Mucosa of rectum (tissue), 2 donors: Measurements from ENCODE around the gene BICC1.

Source experiments
- H3K27ac ChIP-seq, 2 donors: one replicate each; pipeline ENCODE4 v1.7.0; 2013; ENCODE audit warnings: inconsistent platforms in 2 of 2, low read depth in 2 of 2, low read length in 2 of 2
- H3K27me3 ChIP-seq, 2 donors: one replicate each; pipeline ENCODE4 v1.7.0; 2013; ENCODE audit warnings: low read length in 2 of 2; ENCODE audit not compliant: control insufficient read depth in 2 of 2, insufficient read depth in 2 of 2
- H3K36me3 ChIP-seq, 2 donors: one replicate each; pipeline ENCODE4 v1.7.0; 2013; ENCODE audit warnings: low read length in 2 of 2; ENCODE audit not compliant: control insufficient read depth in 2 of 2, insufficient read depth in 2 of 2
- H3K4me1 ChIP-seq, 2 donors: one replicate each; pipeline ENCODE4 v1.7.0; 2013; ENCODE audit warnings: low read length in 2 of 2, mild to moderate bottlenecking in 1 of 2; ENCODE audit not compliant: control insufficient read depth in 2 of 2, insufficient read depth in 2 of 2
- H3K4me3 ChIP-seq, 2 donors: one replicate each; pipeline ENCODE4 v1.7.0; 2013; ENCODE audit warnings: low read length in 2 of 2
- H3K9ac ChIP-seq, 2 donors: one replicate each; pipeline ENCODE4 v1.7.0; 2013; ENCODE audit warnings: low read length in 2 of 2, low read depth in 1 of 2, mild to moderate bottlenecking in 1 of 2
- H3K9me3 ChIP-seq, 2 donors: one replicate each; pipeline ENCODE4 v1.7.0; 2013; ENCODE audit warnings: low read length in 2 of 2; ENCODE audit not compliant: control insufficient read depth in 2 of 2
- donor health status: healthy.
- donor health status: Normal muscosa, but diverticular disease.

Gene BICC1

DNA sequence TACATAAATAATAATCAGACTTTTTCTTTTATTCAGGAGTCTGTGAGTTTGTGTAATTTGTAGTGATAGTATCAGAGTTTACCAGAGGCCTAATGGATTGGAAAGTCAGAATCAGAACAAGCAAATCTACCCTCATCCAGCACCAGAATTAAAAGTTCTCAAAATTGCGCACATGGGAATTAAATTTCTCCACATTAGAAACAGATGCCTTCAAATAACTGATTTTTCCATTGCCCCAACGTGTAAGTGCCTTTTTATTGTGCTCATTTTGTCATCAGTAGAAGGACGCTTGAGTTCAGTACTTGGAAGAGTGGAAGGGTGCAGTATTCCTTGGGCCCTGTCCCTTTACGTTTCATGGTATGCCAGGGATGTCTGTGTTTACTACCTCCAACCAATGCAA lies 32.8 kb downstream of the BICC1 start:
- H3K9ac ChIP-seq = no peak overlapping the region
- no peak overlapping the region for H3K27ac ChIP-seq
- no peaks in the 10 kb centered on the region for H3K4me1 ChIP-seq

DNA sequence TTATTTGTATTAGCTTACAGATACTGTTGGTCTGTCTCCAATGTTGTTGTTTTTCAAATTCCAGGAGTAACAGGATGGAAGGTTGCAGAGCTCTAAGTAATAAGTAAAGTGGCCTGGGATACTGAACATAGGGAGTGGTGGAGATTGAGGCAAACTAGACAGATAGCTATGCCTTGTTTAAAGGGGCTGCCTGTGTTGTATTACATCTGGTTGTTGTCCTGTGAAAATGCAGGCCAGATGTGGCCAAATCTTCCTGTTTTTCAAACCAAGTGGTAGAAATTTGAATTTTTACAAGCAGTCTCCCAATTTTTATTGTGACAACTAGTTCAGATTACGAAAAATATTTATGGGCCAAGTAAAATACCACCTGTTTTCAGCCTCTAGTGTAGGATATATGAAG lies 33.5 kb downstream of the BICC1 start:
- Histone ChIP-seq H3K4me3 (no peak overlapping the region), H3K4me1 (no peaks in the 10 kb centered on the region), H3K9me3 (no peaks in the 10 kb centered on the region), H3K27me3 (no peaks in the 10 kb centered on the region), H3K27ac (no peak overlapping the region), H3K36me3 (no peaks in the 10 kb centered on the region), H3K9ac (no peak overlapping the region)

More for the DNA sequence above, 32.8 kb downstream of the BICC1 start:
- Histone ChIP-seq H3K27me3 (no peaks in the 10 kb centered on the region), H3K9me3 (no peaks in the 10 kb centered on the region), H3K36me3 (no peaks in the 10 kb centered on the region), H3K4me3 (no peak overlapping the region)

DNA sequence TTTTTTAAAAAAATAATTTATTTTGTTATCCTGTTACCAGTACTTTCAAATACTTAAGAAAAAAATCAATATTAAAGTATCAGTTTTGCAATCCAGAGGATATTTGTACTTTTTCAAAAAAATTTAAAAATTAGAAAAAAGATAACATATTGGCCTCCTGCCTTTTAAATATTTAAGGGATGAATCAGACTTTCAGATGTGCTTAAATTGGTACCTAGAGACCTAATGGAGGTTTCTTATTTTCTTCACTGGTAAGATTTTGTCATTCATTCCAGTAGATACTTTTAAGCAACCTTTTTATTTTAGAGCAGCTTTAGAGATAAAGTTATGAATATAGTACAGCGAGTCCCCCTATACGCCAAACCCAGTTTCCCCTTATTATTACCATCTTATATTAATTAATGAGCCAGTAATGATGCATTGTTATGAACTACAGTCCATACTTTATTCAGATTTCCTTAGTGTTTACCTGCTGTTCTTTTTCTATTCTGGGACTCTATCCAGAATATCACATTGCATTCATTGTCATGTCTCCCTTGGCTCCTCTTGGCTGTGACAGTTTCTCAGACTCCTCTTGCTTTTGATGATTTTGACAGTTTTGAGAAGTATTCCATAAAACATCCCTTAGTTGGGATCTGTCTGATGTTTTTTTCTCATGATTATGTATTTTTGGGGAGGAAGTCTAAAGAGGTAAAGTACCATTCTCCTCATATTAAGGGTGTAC lies 34.2 kb downstream of the BICC1 start:
- no peaks in the 10 kb centered on the region for H3K4me1 ChIP-seq
- no peak overlapping the region for H3K9ac ChIP-seq
- H3K9me3 ChIP-seq = no peaks in the 10 kb centered on the region
- no peaks in the 10 kb centered on the region for H3K27me3 ChIP-seq
- no peak overlapping the region for H3K4me3 ChIP-seq
- H3K36me3 ChIP-seq = no peaks in the 10 kb centered on the region
- no peak overlapping the region for H3K27ac ChIP-seq

DNA sequence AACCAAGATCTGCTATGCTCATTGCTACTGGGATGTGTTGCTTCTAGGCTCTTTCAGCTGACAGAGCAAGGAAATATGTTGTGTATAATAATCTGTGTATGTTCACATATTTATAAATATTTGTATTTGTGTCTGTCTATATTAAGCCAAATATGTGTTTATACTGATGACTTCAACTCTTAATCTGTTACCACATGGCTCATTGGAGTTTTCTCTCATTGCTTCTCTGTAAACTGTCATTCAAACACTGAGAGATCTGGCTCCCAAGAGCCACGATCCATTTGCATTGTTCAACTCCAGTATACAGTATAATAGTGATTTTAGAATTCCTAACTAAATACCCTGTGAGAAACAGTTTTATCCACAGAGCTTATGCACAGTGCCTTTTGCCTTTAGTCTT lies 35.3 kb downstream of the BICC1 start:
- Histone ChIP-seq H3K36me3 (no peaks in the 10 kb centered on the region), H3K4me1 (no peaks in the 10 kb centered on the region), H3K9me3 (no peaks in the 10 kb centered on the region), H3K9ac (no peak overlapping the region), H3K27me3 (no peaks in the 10 kb centered on the region), H3K27ac (no peak overlapping the region), H3K4me3 (no peak overlapping the region)

DNA sequence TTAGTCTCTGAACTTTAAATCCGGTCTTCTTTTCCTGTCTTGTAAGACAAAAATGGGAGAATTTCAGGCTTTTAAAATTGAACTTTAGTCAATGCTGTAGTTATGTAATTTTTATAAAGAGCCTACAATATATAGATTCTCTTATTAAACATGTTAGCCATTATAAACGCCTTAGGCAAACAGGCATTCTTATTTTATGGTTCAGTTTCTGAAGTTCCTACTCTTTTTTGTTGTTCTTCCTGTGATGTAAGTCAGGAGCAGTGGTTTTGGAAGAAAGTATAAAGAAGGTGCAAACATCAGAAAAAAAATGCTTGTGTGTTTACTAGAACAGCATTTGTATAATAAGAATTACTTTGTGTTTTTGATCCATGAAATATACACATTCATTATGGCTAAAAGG lies 41.6 kb downstream of the BICC1 start:
- peaks cover 0 to 7% of the 10 kb centered on the region in 2 donors for H3K9me3 ChIP-seq
- no peaks in the 10 kb centered on the region for H3K4me1 ChIP-seq
- no peak overlapping the region for H3K27ac ChIP-seq
- no peaks in the 10 kb centered on the region for H3K36me3 ChIP-seq
- H3K9ac ChIP-seq = no peak overlapping the region
- no peaks in the 10 kb centered on the region for H3K27me3 ChIP-seq
- no peak overlapping the region for H3K4me3 ChIP-seq

DNA sequence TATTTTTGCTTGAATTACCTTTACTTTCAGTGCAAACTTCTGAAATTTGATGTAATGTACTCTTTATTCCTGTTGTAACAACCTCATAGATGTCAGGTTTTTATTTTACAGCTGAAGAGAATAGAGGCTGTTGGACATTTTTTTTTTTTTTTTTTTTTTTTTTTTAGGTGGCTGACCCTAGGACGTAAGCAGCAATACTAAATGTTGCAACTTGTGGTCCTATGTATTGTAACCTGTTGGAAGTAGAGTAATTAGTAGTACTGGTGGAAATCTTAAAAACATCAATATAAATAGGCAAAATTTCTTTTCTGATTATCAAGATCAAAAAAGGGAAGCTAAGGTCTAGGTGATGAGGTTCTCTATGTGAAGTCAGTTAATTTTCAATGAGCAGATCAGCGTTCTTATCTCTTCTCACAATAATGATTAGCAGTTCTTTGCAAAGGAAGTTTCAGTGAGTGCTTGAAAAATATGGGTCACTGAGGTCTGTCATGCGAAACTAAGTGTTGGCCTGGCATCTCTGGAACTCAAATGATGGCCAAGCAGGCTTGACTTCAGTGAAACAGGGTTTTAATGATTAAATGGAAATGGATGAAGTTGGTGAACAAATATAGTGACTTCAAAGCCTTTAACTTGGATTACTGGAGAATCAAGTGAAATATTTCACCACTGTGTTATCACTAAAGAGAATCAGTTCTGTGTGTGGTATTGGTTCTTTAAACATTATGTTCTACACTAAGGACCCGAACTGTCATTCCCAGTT lies 42.7 kb downstream of the BICC1 start:
- Histone ChIP-seq H3K27ac (no peak overlapping the region), H3K36me3 (no peaks in the 10 kb centered on the region), H3K9ac (no peak overlapping the region), H3K27me3 (no peaks in the 10 kb centered on the region), H3K9me3 (peaks cover 0 to 7% of the 10 kb centered on the region in 2 donors), H3K4me1 (no peaks in the 10 kb centered on the region), H3K4me3 (no peak overlapping the region)

DNA sequence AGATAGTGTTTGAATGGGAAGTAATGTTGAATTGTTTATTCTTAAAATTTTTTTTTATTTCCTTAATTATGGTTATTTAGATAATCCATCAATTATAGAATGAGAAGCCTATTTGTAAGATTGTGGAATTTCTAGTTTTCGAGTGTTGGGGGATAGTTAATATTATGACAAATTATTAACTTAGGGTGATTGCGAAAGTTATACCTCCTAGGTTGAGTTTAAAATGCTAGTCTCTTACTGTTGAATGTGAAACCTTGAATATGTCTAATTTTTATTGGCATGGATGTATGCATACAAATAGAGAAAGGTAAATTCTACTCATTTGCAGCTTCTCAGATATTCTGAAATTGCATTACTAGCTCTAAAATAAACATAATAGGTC lies 43.2 kb downstream of the BICC1 start:
- Histone ChIP-seq H3K9ac (no peak overlapping the region), H3K27me3 (no peaks in the 10 kb centered on the region), H3K9me3 (peaks cover 0 to 7% of the 10 kb centered on the region in 2 donors), H3K4me1 (no peaks in the 10 kb centered on the region), H3K4me3 (no peak overlapping the region), H3K27ac (no peak overlapping the region), H3K36me3 (no peaks in the 10 kb centered on the region)

DNA sequence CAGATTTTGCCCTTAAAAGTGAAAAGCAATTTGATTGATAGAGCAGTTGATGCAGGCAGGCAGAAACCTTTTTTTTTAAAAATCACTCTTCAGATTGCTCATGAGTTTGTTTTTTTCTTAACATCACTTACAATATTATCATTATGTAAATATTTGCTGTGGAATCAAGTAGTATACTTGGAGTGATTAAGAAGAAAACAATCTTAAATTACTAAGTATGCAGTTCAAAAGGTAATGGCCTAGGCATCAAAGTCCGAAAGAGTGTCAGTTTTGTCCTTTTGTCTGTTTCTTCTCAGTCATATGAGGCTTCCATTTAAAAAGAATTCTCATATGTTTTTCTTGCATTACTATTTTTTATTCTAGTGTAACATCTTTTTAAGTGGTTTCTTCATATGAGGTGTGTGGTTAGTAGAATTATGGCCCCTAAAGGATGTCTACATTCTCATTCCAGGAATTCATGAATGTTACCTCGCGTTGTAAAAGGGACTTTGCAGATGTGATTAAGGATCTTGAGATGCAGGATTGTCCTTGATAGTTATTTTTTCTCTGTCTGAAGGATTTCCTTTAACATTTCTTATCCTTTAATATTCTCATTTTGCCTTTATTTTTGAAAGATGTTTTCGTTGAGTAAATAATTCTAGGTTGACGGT lies 44.0 kb downstream of the BICC1 start:
- H3K27ac ChIP-seq = no peak overlapping the region
- H3K4me3 ChIP-seq = no peak overlapping the region
- H3K27me3 ChIP-seq = no peaks in the 10 kb centered on the region
- H3K4me1 ChIP-seq = no peaks in the 10 kb centered on the region
- no peaks in the 10 kb centered on the region for H3K36me3 ChIP-seq
- peaks cover 0 to 7% of the 10 kb centered on the region in 2 donors for H3K9me3 ChIP-seq
- no peak overlapping the region for H3K9ac ChIP-seq

DNA sequence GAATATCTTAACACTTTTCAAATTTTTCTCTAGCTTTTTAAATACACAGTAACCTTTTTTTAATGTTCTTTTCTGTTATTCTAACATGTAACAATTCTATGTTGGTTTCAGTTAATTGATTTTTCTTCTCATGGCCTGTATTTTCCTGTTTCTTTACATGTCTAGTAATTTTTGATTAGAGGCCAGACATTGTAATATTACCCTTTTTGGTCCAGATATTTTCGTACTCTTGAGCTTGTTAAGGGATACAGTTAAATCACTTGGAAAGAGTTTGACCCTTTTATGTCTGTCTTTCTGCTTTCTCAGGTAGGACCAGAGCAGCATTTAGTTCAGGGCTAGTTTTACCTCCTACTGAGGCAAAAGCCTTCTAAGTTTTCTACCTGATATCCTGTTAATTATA lies 45.0 kb downstream of the BICC1 start:
- Histone ChIP-seq H3K9ac (no peak overlapping the region), H3K4me1 (no peaks in the 10 kb centered on the region), H3K36me3 (no peaks in the 10 kb centered on the region), H3K27ac (no peak overlapping the region), H3K27me3 (no peaks in the 10 kb centered on the region), H3K9me3 (peaks cover 0 to 7% of the 10 kb centered on the region in 2 donors), H3K4me3 (no peak overlapping the region)

DNA sequence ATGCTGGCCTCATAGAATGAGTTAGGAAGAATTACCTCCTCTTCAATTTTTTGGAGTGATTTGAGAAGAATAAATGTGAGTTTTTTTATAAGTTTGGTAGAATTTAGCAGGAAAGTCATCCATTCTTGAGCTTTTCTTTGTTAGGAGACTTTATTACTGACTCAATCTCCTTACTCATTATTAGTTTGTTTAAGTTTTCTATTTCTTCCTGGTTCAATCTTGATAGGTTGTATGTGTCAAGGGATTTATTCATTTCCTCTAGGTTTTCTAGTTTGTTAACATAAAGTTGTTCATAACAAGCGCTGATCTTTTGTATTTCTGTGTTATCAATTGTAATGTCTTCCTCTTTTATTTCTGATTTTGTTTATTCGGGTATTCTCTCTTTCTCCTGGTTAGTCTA lies 47.4 kb downstream of the BICC1 start:
- Histone ChIP-seq H3K4me3 (no peak overlapping the region), H3K9me3 (peaks cover 0 to 7% of the 10 kb centered on the region in 2 donors), H3K9ac (no peak overlapping the region), H3K36me3 (no peaks in the 10 kb centered on the region), H3K27me3 (no peaks in the 10 kb centered on the region), H3K4me1 (no peaks in the 10 kb centered on the region), H3K27ac (no peak overlapping the region)
